GM10847 (cell line): Measurements from ENCODE around the gene TMEM69.

Source experiments
- POLR2A ChIP-seq: IDR thresholded peaks from 2 replicates; pipeline ENCODE4 v1.6.1; 2011; ENCODE audit not compliant: insufficient read length; ENCODE audit errors: extremely low read depth

TMEM69 gene

GRCh38 chr1:45669379-45669778, 18.6 kb upstream of the TMEM69 start:
- TF ChIP-seq POLR2A, result no peak

GRCh38 chr1:45669859-45670655, 17.9 kb upstream of the TMEM69 start:
- no peak for TF ChIP-seq POLR2A

GRCh38 chr1:45673956-45674355, 14.0 kb upstream of the TMEM69 start:
- TF ChIP-seq POLR2A, result no peak

- no peak for TF ChIP-seq POLR2A
Measured at GRCh38 chr1:45674478-45674877, 13.5 kb upstream of the TMEM69 start.

- TF ChIP-seq POLR2A, result no peak
Measured at GRCh38 chr1:45677751-45678245, 10.2 kb upstream of the TMEM69 start.

- no peak for TF ChIP-seq POLR2A
Measured at GRCh38 chr1:45678489-45678888, 9.5 kb upstream of the TMEM69 start.

GRCh38 chr1:45679123-45679522, 8.9 kb upstream of the TMEM69 start:
- no peak for TF ChIP-seq POLR2A

- no peak for TF ChIP-seq POLR2A
Measured at GRCh38 chr1:45682942-45683341, 5.0 kb upstream of the TMEM69 start.

- TF ChIP-seq POLR2A, result no peak
Measured at GRCh38 chr1:45684402-45684801, 3.6 kb upstream of the TMEM69 start.

- no peak for TF ChIP-seq POLR2A
Measured at GRCh38 chr1:45685308-45686014, 2.5 kb upstream of the TMEM69 start.

- TF ChIP-seq POLR2A, result no peak
Measured at GRCh38 chr1:45686015-45686287, 2.0 kb upstream of the TMEM69 start.

- peak; percentile 65 for TF ChIP-seq POLR2A
Measured at GRCh38 chr1:45686288-45687013, 1.5 kb upstream of the TMEM69 start, which contains the start of gene GPBP1L1. Gene GPBP1L1 (minus strand): TSS chr1:45686533. CDS start chr1:45659087, 27,446 bp downstream.

- TF ChIP-seq POLR2A, result peak; percentile 83
Measured at GRCh38 chr1:45687014-45687753, 797 bp upstream of the TMEM69 start.

- TF ChIP-seq POLR2A, result no peak
Measured at GRCh38 chr1:45694823-45695222, 6.8 kb downstream of the TMEM69 start.

- TF ChIP-seq POLR2A, result no peak
Measured at GRCh38 chr1:45704637-45705036, 16.7 kb downstream of the TMEM69 start.
